Measurements from ENCODE around the gene FSD1L.
"Not testable (repeated sequence)": the region's sequence is repeated elsewhere in the genome, so short reads cannot be mapped to it uniquely, and the experiment has no call there.

FSD1L gene

GRCh38 chr9:105515811-105516413 lies 68.1 kb downstream of the FSD1L start:
- H3K9ac ChIP-seq (ENCODE audit: low read length): no peak overlapping the region

GRCh38 chr9:105519710-105520369 lies 72.0 kb downstream of the FSD1L start:
- not testable (repeated sequence) for H3K9me3 ChIP-seq (ENCODE audit: insufficient read depth, low read length); H3K4me2 ChIP-seq (ENCODE audit: low read depth, low read length, poor library complexity, severe bottlenecking); H3K36me3 ChIP-seq (ENCODE audit: low read length); H4K20me1 ChIP-seq (ENCODE audit: low read depth, low read length); H3K9me2 ChIP-seq (replicated peaks; ENCODE audit: insufficient read depth, low read length); H3K79me2 ChIP-seq (ENCODE audit: insufficient read depth, low read length); H3K4me3 ChIP-seq (ENCODE audit: insufficient read depth, low read length, poor library complexity, severe bottlenecking); H2AFZ ChIP-seq (ENCODE audit: low read depth, low read length, severe bottlenecking); H3K9ac ChIP-seq (ENCODE audit: low read length); H3K27ac ChIP-seq (ENCODE audit: low read depth, low read length); H3F3A ChIP-seq (ENCODE audit: insufficient read depth); H3K27me3 ChIP-seq (ENCODE audit: low read length)

More at GRCh38 chr9:105515811-105516413, 68.1 kb downstream of the FSD1L start:
- Histone ChIP-seq H3K9me3 (ENCODE audit: insufficient read depth, low read length) (no peaks in the 10 kb centered on the region), H3K79me2 (ENCODE audit: insufficient read depth, low read length) (no peaks in the 10 kb centered on the region), H3K9me2 (replicated peaks; ENCODE audit: insufficient read depth, low read length) (no peaks in the 10 kb centered on the region), H4K20me1 (ENCODE audit: low read depth, low read length) (no peaks in the 10 kb centered on the region), H3K27me3 (ENCODE audit: low read length) (no peaks in the 10 kb centered on the region), H3K4me3 (ENCODE audit: insufficient read depth, low read length, poor library complexity, severe bottlenecking) (no peak overlapping the region), H3K36me3 (ENCODE audit: low read length) (no peaks in the 10 kb centered on the region), H3K27ac (ENCODE audit: low read depth, low read length) (no peak overlapping the region), H3K4me2 (ENCODE audit: low read depth, low read length, poor library complexity, severe bottlenecking) (no peak overlapping the region), H2AFZ (ENCODE audit: low read depth, low read length, severe bottlenecking) (no peak overlapping the region), H3F3A (ENCODE audit: insufficient read depth) (no peaks in the 10 kb centered on the region)
- TF ChIP-seq EZH2phosphoT487 (conservative IDR thresholded peaks at IDR 0.05; ENCODE audit: low read length): no peak
- no peak for TF ChIP-seq CTCF (IDR thresholded peaks at IDR 0.05; ENCODE audit: insufficient read depth, low read length, poor library complexity, severe bottlenecking)

- not testable (repeated sequence) for H2AFZ ChIP-seq (ENCODE audit: low read depth, low read length, severe bottlenecking); H3K9ac ChIP-seq (ENCODE audit: low read length); H3K4me2 ChIP-seq (ENCODE audit: low read depth, low read length, poor library complexity, severe bottlenecking); H3K79me2 ChIP-seq (ENCODE audit: insufficient read depth, low read length); H3K4me3 ChIP-seq (ENCODE audit: insufficient read depth, low read length, poor library complexity, severe bottlenecking); H3K27ac ChIP-seq (ENCODE audit: low read depth, low read length); H3F3A ChIP-seq (ENCODE audit: insufficient read depth); H3K36me3 ChIP-seq (ENCODE audit: low read length); H4K20me1 ChIP-seq (ENCODE audit: low read depth, low read length); H3K9me2 ChIP-seq (replicated peaks; ENCODE audit: insufficient read depth, low read length); H3K9me3 ChIP-seq (ENCODE audit: insufficient read depth, low read length); H3K27me3 ChIP-seq (ENCODE audit: low read length)
Measured at GRCh38 chr9:105520992-105521391, 73.2 kb downstream of the FSD1L start.

- H3K36me3 ChIP-seq (ENCODE audit: low read length); H3K9me3 ChIP-seq (ENCODE audit: insufficient read depth, low read length); H4K20me1 ChIP-seq (ENCODE audit: low read depth, low read length); H2AFZ ChIP-seq (ENCODE audit: low read depth, low read length, severe bottlenecking); H3K27me3 ChIP-seq (ENCODE audit: low read length); H3K4me2 ChIP-seq (ENCODE audit: low read depth, low read length, poor library complexity, severe bottlenecking); H3K4me3 ChIP-seq (ENCODE audit: insufficient read depth, low read length, poor library complexity, severe bottlenecking); H3F3A ChIP-seq (ENCODE audit: insufficient read depth); H3K9me2 ChIP-seq (replicated peaks; ENCODE audit: insufficient read depth, low read length); H3K27ac ChIP-seq (ENCODE audit: low read depth, low read length); H3K9ac ChIP-seq (ENCODE audit: low read length); H3K79me2 ChIP-seq (ENCODE audit: insufficient read depth, low read length): not testable (repeated sequence)
Measured at GRCh38 chr9:105522618-105523385, 75.0 kb downstream of the FSD1L start.
